HG03108 (cell line): Measurements from ENCODE around the gene NECTIN4.
"Not testable (repeated sequence)": the region's sequence is repeated elsewhere in the genome, so short reads cannot be mapped to it uniquely, and the experiment has no call there.

Experiments
- ATAC-seq: cut with Tn5 transposase; IDR thresholded peaks from one replicate; pipeline ENCODE4 v1.9.1; 2021; ENCODE audit warnings: moderate library complexity; ENCODE audit not compliant: unreplicated experiment

Gene NECTIN4

DNA sequence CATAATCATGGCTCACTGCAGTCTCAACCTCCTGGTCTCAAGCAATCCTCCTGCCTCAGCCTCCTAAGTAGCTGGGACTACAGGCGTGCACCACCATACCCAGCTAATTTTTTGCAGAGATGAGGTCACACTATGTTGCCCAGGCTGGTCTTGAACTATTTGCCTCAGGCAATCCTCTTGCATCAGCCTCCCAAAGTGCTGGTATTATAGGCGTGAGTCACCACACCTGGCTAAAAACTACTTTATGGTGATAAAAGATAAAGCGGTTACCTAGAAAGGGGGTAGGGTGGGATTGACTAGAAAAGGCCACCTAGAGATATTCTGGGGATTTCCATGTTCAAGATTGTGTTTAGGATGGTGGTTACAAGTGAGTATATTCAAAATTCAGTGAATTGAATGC lies 55.6 kb downstream of the NECTIN4 start:
- ATAC-seq = no peak

- ATAC-seq = no peak
Observed at GRCh38 chr1:161032409-161032808, 56.9 kb downstream of the NECTIN4 start.

- ATAC-seq = no peak
Observed at GRCh38 chr1:161031874-161032273, 57.5 kb downstream of the NECTIN4 start.

GRCh38 chr1:161029466-161029865 lies 59.9 kb downstream of the NECTIN4 start:
- not testable (repeated sequence) for ATAC-seq

GRCh38 chr1:161026954-161027353 lies 62.4 kb downstream of the NECTIN4 start:
- ATAC-seq = not testable (repeated sequence)

GRCh38 chr1:161022432-161022831 lies 66.9 kb downstream of the NECTIN4 start:
- not testable (repeated sequence) for ATAC-seq

DNA sequence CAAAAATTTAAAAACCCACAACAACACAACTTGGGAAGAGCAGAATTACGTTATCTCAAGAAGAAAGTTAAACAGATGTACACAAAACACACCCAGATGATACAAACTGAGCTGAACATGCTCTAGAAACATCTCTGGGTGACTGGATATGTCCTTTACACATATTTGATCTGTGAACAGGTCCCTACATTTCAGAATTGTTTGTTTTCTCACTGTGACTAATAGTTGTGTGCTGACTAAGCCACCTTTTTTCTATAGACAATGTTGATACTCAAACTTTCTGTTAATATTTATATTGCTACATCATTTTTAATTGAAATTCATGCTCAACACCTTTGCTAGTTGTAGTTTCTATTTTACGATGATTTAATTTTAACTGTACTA lies 67.4 kb downstream of the NECTIN4 start:
- ATAC-seq = no peak

DNA sequence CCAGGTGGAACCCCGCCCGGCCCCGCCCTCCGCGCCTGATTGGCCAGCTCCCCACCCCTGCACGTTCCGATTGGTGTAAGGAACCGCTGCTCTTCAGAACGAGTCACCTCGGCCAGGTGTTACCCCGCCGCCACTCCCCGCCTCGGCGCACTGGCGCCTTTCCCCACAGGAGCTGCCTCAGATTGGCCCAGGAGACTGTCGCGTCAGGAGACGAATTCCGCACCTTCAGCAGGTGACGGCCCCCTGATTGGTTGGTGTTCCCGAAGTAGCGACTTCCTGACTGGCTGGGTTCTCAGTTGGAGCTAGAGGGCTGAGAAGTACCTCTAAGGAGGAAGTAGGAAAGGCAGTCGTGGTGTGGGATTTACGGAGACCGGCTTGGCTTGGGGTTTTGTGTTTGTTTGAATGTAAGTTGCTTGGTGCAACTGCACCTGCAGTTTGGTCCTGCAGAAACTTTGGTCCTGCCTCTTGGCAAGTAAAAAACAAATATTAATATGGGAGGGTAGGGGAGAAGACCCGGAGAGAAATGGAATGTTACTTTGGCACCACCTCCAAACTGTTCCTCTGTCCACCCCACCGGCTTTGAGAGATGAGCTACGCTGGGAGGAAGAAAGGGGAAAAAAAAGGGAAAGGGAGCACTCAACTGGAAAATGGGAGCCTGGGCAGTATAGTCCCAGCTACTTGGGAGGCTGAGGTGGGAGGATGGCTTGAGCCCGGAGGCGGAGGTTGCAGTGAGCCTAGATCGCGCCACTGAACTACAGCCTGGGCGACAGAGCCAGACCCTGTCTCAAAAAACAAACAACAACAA lies 68.0 kb downstream of the NECTIN4 start:
- peak; percentile 89 for ATAC-seq
